GM18508 (cell line): Measurements from ENCODE around the gene SEC14L5.
"Not testable (repeated sequence)": the region's sequence is repeated elsewhere in the genome, so short reads cannot be mapped to it uniquely, and the experiment has no call there.

Experiments used
- ATAC-seq: cut with Tn5 transposase; IDR thresholded peaks from one replicate; pipeline ENCODE4 v1.9.1; 2021; ENCODE audit warnings: moderate number of reproducible peaks; ENCODE audit not compliant: insufficient read depth, unreplicated experiment

Gene SEC14L5

DNA sequence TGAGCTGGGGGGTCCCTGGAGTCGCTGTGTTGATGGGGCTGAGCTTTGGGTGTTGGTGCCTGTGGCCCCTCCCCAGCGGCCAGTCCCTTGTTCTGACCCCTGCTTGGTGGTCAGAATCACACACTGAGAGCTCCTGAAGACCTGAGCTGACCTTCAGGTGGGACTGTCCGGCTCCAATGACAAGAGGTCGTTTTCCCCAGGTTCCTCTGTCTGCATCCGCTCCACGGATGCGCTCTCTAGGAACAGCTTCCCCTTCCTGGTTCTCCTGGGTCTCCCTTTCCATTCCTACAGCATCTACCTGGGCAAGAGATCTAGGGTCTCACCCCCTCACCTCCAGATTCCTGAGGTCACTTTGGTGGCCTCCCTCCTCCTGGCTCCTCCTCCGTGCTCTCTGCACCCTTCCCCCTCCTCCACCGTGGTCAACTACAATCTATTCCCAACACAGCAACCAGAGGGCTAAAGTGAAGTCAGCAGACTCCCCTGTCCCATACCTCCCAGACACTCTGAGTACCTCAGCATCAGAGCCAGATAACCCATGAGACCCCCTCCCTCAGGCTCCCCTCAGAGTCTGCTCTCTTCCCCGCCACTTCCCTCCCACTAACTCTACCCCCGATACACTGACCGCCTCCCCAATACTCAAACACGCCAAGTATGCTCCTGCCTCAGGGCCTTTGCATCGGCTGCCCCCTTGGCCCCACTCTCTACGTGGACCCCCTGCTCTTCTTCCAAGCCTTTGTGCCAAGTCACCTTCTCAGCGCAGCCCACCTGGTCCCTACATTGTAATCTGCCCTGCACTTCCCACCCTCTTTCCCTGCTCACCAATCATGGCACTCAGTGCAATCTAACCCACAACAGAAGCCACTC, 9.0 kb upstream of the SEC14L5 start:
- no peak for ATAC-seq

DNA sequence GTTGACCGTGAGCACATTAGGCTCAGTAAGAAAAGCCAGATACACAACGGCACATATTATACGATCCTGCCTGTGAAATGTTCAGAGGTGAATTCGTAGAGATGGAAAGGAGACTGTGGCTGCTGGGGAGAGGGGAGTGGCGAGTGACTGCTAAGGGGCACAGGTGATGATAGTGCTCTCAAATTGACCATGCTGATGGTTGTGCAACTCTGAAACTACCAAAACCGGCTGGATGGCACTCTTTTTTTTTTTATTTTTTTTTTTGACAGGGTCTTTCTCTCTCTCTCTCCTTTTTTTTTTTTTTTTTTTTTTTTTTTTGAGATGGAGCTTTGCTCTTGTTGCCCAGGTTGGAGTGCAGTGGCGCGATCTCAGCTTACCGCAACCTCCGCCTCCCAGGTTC, 8.1 kb upstream of the SEC14L5 start:
- no peak for ATAC-seq

DNA sequence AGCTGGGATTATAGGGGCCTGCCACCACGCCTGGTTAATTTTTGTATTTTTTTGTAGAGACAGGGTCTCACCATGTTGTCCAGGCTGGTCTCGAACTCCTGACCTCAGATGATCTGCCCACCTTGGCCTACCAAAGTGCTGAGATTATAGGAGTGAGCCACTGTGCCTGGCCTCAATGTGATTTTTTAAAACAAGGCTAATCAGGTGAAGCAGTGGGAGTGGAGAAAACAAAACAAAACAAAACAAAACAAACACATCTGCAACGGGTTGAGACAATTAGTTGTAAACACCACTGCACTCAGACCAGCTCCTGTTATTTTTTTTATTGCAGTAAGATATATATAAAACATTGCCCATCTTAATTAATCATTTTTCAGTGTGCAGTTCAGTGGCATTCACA, 6.5 kb upstream of the SEC14L5 start:
- not testable (repeated sequence) for ATAC-seq

DNA sequence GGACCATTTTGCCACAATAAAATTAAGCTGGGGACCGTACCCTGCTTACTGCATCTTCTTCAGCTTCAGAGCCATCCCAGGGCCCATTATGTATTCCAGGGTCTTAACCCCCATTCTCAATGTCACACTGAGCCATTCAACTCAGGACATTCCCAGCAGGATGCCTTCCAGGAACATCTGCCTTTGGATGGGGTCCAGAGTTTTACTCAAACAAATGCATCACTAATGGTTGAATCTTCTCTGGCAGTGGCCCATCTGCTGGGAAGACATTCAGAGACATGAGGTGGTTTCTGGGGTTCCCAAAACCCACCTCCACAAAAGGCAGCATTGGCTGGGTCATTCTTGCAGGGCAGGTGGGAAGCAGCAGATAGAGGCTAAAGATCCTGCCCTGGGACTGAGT, 3.4 kb upstream of the SEC14L5 start:
- no peak for ATAC-seq

DNA sequence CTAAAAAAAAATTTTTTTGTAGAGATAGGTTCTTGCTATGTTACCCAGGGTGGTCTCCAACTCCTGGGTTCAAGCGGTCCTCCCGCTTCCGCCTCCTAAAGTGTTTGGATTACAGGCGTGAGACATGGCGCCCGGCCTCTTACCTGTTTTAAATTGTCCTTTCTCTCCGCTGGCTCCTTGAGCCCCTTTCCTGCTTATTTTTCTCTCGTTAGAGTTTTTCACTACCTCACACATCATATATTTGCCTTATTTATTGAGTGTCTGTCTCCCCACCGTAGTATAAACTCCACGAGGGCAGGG, 760 bp upstream of the SEC14L5 start:
- ATAC-seq = no peak

DNA sequence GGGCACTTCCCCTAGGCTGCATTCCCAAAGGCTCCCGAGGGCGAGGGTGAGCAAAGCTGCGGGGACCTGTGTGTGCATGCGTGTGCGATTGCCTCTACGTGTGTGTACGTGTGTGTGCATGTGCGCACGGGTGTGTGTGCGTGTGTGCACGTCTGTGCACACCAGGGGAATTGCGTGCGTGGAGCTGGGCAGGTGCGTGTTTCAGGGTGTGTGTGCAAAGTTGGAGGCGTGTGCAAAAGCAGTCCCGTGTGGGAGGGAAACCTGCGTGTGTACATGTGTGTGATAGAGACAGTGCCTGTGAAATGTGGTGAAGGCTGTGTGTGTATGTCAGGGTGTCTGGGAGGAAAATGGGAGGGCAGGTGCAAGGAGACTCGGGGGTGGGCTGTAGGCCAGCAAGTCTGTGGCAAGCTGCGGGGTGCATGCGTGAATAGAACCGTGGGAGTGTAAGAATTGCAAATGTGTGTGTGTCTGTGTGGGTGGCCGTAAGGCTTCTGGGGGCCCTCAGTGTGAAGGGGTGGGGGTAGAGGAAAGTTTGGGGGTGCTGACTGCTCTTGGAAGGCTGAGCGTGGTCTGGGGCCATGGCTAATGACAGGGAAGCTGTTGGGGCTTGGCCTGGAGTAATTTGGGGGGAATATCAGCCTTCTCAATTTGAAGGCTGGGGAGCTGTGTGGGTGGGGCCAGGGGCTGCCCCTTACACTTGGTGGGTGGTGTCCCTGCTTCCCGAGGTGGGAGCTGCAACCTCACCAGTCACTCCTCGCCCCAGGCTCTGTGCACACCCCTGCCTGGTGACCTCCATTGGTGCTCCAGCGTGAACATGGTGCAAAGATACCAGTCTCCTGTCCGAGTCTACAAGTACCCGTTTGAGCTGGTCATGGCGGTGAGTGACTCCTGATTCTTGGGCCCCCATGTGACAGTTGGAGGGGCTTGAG, 644 bp downstream of the SEC14L5 start:
- ATAC-seq = no peak

DNA sequence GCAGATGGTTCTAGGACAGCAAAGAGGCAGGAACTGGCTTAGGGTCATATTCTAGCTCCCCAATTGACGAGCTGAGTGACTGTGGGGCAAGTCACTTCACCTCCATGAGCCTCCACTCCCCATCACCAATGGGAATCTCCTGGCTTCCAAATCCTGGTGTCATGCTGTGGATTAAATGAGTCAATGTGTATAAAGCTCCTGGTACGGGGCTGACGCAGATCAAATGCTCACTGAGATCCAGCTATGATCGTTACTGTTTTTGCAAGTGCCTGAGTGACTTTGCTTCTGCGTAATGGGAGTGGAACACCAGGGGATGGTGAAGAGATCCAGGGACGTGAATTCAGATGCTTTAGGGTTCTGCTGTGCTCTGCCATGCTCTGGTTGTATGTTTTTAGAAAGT, 2.4 kb downstream of the SEC14L5 start:
- no peak for ATAC-seq

DNA sequence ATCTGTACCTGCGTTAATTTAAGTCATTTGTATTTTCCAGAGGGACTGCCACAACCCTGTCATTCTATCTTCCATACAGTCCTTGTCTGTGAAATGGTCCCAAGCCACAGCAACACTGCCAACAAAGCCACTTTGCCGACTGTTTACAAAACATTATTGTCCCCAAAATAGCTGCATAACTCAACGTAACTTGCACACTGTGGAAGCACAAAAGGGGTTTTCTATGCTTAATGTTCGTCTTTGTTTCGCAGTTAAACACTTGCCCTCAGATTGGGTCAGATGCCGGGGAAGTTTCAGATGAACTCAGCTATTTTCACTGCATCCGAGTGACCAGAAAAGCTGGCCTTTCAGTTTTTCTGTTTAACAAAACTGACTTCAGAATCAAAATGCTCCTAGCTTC, 4.6 kb downstream of the SEC14L5 start:
- no peak for ATAC-seq

DNA sequence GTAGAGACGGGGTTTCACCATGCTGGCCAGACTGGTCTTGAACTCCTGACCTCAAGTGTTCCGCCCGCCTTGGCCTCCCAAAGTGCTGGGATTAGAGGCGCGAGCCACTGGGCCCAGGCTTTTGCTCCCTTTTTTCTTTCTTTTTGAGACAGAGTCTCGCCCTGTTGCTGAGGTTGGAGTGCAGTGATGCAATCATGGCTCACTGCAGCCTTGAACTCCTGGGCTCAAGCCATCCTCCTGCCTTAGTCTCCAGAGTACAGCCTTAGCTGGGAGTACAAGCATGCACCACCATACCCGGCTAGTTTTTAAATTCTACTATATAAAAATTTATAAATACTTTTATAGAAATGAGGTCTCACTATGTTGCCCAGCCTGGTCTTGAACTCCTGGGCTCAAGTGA, 5.4 kb downstream of the SEC14L5 start:
- not testable (repeated sequence) for ATAC-seq

DNA sequence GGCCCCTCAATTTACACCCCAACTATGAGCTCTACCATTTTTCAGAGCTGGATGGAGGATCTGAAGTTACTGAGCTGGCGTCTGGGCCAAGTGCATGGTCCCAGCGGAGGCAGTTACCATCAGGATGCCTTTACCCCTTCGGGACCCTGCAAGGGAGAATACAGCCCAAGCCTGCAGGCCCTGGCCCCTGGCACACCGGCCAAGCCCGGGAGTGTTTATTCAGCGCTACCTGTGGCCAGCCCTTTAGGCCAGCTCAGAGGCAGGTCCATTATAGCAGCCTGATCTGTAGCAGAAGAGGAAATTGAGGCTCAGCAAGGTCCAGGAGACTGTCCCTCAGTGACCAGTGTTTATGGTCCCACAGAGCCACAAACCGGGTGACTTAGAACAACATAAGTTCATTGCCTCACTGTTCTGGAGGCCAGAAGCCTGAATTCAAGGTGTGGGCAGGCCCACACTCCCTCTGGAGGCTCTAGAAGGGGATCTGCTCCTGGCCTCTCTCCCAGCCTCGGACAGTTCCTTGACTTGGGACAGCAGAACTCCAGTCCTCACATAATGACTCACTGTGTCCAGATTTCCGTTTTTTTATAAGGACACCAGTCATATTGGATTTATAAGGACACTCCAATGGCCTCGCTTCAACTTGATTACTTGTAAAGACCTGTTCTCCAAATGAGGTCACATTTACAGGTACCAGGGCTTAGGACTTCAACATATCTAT, 8.8 kb downstream of the SEC14L5 start:
- ATAC-seq = no peak

DNA sequence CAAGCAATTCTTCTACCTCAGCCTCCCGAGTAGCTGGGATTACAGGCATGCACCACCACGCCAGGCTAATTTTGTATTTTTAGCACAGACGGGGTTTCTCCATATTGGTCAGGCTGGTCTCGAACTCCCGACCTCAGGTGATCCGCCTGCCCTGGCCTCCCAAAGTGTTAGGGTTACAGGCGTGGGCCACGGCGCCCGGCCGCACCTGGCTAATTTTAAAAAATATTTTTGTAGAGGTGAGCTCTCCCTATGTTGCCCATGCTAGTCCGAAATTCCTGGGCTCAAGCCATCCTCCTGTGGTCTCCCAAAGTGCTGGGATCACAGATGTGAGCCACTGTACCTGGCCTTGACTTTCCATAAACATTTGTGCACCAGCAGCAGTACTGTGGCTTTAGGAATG, 10.1 kb downstream of the SEC14L5 start:
- not testable (repeated sequence) for ATAC-seq

DNA sequence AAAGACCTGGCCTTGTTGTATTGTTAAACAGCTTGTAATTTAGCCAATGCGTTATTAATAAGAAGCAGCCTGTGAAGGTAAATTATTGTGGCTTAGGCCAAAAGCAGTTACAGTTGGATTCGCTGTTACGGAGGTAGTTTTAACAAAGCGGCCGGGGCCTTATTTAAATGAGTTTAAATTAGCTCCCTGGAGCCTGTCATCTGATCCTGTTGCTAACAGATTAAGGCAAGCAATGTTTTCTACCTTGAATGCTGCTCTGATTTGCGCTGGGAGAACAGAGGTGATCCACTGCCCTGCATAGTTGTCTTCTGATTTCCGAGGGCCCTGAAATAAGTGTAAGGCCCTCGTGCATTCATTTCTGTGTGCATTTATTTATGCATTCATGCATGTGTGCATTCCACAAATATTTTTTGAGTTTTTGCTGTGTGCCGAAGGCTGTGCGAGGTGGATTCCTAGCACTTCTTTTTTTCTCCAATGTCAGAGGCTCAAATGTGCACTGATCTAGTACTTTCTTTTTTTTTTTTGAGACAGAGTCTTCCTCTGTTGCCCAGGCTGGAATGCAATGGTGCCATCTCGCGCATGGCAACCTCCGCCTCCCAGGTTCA, 10.9 kb downstream of the SEC14L5 start:
- ATAC-seq = no peak

DNA sequence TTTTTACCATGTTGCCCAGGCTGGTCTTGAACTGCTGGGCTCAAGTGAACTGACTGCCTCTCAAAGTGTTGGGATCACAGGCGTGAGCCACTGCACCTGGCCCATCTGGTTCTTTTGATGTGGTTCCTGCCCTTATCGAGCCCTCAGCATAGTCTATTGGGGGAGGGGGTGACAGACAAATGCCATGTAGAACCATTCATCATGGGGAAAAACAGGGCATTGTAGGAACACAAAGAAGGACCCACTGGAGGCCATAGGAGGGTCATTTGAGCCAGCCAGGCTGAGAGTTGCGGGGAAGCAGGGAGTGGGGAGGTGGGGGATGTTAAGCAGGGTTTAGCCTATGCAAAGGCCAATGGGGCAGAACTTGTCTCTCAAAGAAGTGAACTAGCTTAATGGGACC, 11.9 kb downstream of the SEC14L5 start:
- ATAC-seq = no peak

DNA sequence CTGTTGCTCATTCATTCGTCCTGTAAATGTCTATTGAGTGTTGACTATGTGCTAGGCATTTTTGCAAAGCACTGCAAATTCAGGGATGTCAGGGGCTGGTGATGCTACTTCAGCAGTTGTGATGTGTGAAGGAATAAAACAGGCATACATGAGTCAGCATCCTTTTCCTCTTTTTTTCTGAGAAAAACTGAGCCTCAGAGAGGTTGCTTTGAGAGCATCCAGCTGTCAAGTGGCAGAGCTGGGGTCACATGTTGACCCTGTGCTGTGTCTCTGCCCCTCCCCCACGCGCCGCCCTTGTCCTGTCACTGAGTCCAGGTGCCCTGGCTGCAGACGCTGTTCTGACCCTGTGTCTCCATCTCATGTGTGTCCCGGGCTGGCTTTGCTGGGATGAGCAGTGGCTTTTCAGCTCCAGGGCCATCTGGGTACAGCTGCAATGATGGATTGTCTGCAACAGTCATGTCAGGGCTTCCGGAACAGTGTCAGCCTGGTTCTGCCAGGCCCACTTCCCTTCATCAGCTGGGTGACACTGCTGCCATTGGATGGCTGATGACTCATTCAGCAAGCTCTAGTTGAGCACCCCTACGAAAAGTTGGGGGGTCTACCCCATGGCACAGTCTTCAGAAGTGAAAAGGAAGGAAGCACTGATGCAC, 14.9 kb downstream of the SEC14L5 start:
- ATAC-seq = no peak

DNA sequence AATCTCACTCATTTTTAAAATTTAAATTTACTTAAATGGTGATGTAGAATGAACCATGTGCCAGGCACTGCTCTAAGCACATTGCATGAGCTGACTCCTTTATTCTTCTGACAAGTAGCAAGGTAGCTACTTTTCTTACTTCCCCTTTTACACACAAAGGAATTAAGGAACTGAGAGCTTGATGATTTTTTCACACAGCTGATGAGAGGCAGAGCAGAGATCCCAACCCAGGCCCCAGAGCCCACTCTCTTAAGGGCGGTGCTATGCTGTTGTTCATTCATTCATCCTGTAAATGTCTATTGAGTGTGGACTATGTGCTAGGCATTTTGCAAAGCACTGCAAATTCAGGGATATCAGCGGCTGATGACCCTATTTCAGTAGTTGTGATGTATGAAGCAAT, 17.9 kb downstream of the SEC14L5 start:
- peak; percentile 84 for ATAC-seq

DNA sequence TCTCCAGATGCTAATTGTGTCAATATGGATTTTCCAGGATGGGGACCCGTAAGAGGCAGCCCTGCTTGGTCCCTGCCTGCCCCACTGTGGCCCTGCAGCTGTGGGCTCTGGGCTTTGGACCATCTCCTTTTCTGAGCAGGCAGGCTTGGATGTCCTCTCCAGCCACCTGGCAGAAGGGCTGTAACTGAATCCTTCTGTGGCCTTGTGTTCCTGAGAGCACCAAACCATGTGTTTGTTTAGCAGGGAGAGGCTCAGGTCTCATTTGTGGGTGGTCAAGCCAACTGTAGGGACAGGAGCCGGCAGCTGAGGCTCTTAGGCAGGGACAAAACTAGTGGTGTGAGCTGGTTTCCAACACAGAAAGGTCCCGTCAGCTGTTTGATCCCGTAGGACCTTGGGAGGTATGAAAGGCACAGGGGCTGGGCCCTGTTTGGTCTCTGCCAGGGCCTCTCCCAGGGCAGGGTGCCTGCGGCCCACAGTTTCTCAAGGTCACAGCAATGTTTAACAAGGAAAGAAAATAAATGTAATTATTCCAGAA, 18.5 kb downstream of the SEC14L5 start:
- no peak for ATAC-seq

DNA sequence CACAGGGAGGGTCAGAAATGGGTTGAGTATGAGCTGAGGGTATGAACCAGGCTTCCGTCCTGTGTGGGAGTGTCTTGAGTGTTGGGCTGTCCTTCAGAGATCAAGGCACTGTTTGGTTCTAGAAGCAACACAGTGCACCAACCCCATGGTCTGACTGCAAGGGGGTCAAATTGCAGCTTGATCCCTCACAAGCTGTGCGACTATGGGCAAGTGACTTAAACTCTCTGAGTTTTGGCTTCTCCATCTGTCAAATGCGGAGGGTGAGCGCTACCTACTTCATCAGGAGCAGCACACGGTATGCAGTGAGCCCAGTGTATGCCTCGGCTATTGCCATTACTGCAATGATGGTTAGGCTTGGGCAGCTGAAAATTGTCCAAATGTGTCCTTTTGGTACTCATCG, 21.0 kb downstream of the SEC14L5 start:
- ATAC-seq = no peak

DNA sequence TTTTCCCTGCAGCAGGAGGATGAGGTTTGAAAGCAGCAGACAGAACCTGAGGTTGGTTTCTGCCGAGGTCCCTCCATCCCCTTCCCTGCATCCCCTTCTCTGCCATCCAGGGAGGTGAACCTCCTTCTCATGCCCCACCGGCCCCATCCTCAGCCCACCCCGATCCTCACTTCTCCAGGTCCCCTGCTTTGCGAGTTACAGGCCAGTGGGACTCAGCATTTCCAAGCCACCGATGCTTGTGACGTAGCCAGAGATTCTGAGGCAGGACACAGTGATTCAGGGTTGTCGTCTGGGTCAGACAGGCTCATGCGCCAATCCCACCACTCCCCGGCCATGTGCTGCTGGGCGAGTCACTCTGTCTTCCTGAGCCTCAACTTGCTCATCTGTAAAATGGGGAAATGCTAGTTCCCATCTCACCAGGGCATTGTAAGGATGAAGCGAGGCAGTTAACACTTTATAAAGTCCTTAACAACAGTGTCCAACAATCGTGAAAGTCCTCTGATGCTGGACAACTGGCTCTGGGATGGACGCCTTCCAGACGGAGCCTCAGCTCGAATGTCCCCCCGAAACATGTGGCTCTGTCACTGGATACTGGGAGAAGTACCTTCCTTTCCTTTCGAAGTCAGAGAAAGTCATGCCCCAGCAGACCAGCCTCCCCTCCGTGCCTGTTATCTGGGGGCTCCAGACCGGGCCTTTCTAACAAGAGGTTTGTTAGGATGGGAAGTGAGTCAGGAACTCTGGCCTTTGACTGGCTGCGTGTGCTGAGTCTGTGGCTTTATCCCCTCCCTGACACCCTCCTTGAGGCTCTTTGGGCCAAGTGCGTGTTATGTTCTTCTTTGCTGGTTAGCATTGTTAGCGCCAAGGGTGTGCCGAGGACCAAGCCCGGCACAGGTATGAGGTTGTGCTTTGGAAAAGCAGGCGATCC, 21.9 kb downstream of the SEC14L5 start:
- ATAC-seq = no peak

DNA sequence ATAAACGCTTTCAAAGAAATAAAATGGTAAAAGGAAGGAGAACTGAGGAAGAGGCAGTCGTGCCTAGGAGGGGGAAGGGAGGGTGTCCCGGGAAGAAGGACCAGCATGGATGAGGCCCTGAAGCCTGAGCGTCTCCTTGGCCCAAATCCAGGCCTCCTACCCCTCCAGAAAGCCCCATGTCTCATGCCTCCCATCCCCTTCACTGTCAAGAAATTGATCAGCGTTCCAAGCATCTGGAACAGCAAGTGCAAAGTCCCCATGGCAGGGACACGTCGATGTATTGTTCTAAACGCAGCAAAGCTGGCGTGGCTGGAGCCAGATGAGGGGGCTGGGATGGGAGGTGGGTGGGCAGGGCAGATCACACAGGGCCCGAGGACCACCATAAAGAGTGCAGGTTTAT, 22.6 kb downstream of the SEC14L5 start:
- no peak for ATAC-seq
